UCSD-AML1 (cell line): ENCODE results near the gene PLEKHF1.
A peak's percentile ranks its signal among the peaks of the same experiment; 100 is the strongest.
"Not testable (repeated sequence)": the region's sequence is repeated elsewhere in the genome, so short reads cannot be mapped to it uniquely, and the experiment has no call there.

Experiments used
- DNase-seq: peaks from one replicate; lab custom pipeline; 2025; ENCODE audit not compliant: unreplicated experiment; lab: John Stamatoyannopoulos, UW

Gene PLEKHF1

DNA sequence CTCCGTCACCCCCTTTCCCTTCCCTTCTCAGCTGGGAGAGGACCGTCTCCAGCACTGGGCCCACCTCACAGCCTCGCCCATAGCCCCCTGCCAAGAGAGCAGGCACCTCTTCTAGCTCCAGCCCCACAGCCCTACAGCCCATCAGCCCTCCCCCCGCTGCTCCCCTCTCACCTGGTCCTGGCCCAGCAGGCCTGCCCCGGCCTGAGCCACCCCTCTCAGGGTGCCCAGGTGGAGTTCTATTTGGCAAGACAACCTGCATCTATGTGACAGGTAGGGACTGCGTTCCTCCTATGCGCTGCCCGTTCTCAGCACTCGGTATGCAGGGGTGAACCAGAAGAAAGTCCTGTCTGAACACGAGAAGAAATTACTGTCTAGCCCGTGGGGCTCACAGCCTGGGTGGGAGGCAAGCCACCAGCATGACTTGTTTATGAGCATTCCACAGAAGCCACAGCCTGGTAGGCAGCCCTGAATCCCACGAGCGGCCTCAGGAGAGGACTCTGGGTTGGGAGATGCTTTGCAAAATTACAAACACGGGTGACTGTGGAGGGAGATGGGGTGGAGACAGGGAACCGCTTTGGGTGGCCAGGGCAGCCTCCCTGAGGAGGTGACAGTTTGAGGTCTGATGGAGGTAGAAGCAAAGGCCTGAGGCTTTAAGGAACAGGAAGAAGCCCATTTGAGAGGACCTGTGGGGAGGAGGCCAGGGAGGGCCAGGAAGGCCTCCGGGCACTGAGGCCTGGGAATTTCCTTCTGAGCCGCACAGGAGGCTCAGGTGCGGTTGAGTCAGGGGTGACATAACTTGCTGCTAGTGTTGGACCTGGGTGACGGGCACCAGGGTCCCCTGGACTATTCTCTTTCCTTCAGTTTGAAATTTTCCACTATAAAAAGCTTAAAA lies 1.2 kb upstream of the PLEKHF1 start:
- no peak for DNase-seq

GRCh38 chr19:29664753-29665214 lies 477 bp upstream of the PLEKHF1 start:
- no peak for DNase-seq

DNA sequence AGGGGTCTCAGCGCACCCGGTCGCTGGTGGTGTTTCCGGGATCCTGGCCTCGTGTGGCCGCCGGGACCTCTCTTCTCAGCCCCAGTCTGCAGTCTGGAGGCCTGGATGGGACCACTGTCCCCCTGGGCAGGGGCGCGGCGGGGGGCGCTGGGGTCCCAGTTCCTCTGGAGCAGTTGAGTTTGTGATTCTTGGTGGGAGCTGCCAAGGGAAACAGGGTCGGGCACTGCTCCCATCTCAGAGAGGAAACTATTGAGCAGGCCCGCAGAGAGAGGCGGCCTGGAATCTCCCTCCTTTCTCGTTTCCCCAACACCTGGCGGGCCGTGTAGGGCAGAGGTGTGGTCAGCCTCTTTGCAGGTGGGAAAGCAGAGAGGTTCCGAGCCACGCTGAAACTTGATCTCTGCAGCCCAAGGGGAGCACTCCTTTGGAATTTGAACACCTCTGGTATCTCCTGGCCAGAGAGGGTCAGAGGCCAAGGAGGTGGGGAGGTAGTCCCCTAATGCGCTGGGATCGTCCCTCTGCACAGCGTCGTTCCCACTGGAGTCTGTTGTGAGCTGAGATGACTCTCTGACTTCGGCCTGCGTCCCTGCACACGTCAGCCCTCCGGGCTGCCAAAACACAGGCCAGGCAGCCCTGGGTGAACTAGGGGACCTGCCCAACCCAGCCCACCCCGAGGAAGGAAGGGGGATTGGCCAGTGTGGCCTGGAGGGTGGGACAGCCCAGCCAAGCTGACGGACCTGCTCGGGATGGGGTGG lies 741 bp downstream of the PLEKHF1 start:
- DNase-seq: no peak

GRCh38 chr19:29666578-29667386 lies 1.5 kb downstream of the PLEKHF1 start:
- peak; percentile 58 for DNase-seq

GRCh38 chr19:29667387-29667783 lies 2.1 kb downstream of the PLEKHF1 start:
- no peak for DNase-seq

DNA sequence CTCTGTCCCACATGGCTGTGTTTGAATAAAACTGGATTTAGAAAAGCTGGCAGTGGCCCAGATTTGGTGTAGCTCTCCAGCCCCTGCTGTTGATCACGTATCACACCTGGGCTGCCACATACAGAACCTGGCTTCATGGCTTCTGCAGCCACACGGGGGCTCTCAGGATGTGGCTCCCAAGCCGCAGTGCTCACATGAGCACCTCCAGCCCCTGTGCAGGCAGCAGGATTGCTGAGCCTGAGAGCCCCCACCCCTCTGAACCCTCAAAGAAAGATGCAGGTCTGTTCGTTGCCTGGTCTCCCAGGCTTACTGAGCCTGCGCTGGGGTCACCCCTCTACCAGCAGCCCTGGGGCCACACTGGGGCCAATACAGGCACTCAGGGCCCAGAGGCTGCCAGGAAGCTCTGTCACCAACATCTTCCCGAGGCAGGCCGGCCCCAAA lies 2.7 kb downstream of the PLEKHF1 start:
- DNase-seq: no peak

GRCh38 chr19:29668746-29669609 lies 3.7 kb downstream of the PLEKHF1 start:
- DNase-seq: no peak

- no peak for DNase-seq
These were observed 5.0 kb downstream of the PLEKHF1 start for GRCh38 chr19:29670255-29670654.

DNA sequence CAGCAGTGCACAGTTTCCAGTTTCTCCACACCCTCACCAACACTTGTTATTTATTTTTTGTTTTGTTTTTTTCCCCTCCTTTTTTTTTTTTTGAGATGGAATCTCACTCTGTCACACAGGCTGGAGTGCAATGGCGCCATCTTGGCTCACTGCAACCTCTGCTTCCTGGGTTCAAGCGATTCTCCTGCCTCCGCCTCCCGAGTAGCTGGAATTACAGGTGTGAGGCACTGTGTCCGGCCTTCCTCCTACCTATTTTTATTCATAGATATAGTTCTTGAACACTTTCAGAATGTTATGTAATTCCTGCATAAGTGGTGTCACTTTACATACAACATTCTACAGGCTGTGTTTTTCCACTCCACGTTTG lies 5.7 kb downstream of the PLEKHF1 start:
- not testable (repeated sequence) for DNase-seq

DNA sequence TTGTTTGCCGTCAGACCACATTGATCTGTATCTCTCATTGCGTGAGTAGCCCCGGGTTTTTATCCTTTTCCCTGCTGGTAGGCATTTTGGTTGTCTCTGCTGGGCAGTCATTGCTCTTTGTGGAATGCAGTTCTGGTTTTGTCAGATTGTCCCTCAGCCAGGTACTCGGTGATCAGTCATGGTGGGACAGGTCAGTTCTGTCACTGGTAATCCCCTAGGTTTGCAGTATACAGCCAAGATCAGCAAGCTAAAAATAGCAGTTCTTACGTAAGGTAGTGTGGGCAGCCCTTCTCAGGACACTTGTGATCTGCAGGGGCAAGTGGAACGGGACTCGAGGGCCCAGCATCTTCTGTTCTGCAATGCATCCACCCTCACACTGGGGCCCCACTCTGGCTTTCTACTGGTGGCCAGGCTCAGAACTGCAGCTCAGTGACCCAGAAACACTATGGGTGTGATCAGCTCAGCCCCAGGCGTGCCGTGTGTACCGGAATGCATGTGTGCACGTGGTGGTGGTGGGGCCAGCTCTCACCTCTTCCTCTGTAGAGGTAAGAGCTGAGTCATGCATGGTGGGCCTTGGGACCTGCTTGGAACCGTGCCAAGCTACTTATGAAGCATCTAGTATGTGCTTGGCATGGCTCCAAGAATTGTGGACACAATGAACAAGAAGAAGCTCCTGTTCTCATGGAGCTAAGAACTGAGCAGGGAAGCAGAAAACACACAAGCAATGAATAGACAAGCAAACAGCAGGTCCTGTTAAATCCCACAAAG lies 6.3 kb downstream of the PLEKHF1 start:
- no peak for DNase-seq

DNA sequence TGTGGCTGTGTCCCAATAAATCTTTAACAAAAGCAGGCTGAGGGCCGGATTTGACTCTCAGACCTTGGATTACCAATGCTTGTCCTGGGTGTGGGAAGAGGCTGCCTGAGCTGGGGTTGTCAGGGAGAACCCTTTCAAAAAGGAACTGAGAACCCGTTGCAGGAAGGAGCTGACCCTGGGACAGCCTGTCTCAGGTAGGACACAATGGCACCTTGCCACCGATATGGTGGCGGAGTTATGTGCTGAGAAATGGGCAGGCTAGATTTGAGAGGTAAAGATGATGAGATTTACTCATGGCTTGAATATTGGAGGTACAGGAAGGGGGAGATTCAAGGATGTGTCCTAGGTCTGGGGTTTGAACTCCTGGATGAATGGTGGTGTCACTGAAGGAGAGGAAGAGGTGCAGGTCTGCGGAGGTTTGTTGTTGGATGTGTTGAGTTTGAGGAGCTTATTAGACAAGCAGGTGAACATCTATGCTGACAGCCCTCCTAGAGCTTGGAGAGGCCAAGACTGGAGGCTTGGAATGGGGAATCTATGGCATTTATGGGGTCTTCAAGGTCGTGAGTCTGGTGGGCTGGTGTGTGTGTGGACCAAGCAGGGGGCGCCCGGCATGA lies 7.2 kb downstream of the PLEKHF1 start:
- DNase-seq: no peak

- DNase-seq: peak; percentile 39
These were observed 7.7 kb downstream of the PLEKHF1 start for GRCh38 chr19:29672933-29673336.

DNA sequence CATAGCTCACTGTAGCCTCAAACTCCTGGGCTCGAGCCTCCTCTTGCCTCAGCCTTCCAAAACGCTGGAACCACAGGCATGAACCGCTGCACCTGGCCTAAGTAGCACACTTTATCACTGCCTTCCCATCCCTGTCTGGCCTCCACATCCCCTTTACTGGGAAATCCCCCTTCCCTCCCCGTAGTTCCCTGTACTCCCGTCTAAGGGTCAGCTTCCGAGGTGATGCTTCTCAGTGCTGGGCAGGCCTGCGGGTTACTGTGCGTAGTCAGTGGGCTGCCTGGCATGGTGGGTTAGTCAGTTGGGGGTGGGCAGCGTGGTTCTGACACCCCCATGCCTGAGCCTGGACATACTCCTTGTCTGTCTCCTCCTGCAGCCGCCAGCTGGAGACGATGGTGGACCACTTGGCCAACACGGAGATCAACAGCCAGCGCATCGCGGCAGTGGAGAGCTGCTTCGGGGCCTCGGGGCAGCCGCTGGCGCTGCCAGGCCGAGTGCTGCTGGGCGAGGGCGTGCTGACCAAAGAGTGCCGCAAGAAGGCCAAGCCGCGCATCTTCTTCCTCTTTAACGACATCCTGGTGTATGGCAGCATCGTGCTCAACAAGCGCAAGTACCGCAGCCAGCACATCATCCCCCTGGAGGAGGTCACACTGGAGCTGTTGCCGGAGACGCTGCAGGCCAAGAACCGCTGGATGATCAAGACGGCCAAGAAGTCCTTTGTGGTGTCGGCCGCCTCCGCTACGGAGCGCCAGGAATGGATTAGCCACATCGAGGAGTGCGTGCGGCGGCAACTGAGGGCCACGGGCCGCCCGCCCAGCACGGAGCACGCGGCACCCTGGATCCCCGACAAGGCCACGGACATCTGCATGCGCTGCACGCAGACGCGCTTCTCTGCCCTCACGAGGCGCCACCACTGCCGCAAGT lies 8.4 kb downstream of the PLEKHF1 start:
- DNase-seq: no peak

- no peak for DNase-seq
These were observed 9.3 kb downstream of the PLEKHF1 start for GRCh38 chr19:29674374-29675119.

DNA sequence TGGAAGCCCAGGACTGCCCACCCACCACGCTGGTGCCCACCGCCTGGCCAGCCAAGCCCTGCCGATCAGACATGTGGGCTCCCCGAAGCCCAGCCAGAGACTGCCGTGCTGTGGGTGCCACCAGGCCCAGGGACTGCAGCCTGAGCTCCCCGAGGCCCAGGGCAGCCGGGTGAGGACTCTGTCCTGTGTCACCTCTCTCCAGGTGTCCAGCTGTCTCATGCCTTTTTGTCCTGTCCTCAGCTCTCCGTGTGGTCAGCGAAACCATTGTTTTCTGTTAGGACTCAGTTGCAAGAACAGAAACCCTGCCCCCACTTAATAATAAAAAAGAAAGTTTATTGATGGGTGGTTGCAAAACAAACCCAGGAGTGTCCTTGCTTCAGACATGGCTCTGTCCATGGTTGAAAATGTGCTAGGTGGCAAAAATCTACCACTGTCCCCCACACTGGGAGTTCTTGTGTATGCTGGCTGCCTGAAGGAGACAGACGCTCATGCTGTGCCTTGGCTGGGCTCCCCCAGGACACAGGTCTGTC lies 9.9 kb downstream of the PLEKHF1 start:
- DNase-seq: no peak

DNA sequence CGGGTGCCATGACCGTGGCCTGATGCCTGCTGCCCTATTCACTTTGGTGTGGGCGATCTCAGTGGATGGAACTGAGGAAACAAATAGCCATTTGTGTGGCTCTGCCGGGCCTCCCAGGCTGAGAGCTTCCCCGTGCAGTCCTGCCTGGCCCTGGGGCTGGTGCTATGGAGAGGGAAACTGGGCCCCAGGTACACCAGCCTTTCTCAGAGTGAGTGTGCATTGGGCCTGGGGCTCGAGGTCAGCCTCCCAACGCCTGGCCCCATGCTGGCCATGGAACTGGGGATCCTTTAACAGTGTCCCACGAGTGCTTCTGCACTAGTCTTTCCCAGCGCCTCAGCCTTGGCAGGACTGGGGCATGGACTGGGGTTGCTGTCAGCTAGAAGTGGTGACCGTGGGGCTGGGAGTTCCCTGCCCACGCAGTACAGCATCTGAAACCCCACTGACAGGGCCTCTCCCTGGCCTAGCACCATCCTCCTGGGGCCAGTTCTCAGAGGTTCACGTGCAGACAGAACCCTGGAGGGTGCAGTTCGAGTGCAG lies 10.5 kb downstream of the PLEKHF1 start:
- DNase-seq: no peak

GRCh38 chr19:29676586-29676985 lies 11.3 kb downstream of the PLEKHF1 start:
- no peak for DNase-seq
